SK-N-SH (cell line): Measurements from ENCODE around the gene PLA2G6. TPM values are rescaled to one million over a fixed set of nuclear protein-coding genes. Genes with fewer than 3 reads are reported as not detected.

ENCODE experiments used
- CTCF ChIA-PET: fragments of 300-600, 350-600 bp; formaldehyde crosslinking; extraction: SDS; loops from one replicate; lab custom pipeline; 2021; lab: Yijun Ruan, JAX
- POLR2A ChIA-PET: fragments of 350-600 bp; sonication (Branson Sonifier 250); formaldehyde crosslinking; extraction: SDS; loops from one replicate; lab custom pipeline; 2020; ENCODE audit warnings: antibody characterized with exemption, inconsistent platforms; lab: Yijun Ruan, JAX
- DNase-seq: peaks from one replicate; pipeline ENCODE4 v3.0.0; 2012
- H2AFZ ChIP-seq: fragments of 200-600 bp; sonication (generic); 2 replicates; pipeline ENCODE4 v1.8.1; 2016; ENCODE audit warnings: antibody characterized with exemption, mild to moderate bottlenecking, low read depth
- H3F3A ChIP-seq: fragments of 200-600 bp; sonication (generic); replicated peaks from 2 replicates; pipeline ENCODE3; 2016; ENCODE audit warnings: antibody characterized with exemption, mild to moderate bottlenecking; ENCODE audit not compliant: insufficient read depth
- H3K27ac ChIP-seq, 2 experiments: fragments of 200-500 bp in 1 of 2; fragments of 200-600 bp in 1 of 2; sonication (Bioruptor generic) in 1 of 2; sonication (generic), shearing (Covaris generic) in 1 of 2; 2 replicates each; pipeline versions ENCODE4 v1.5.1 to v1.6.1; 2014 to 2016; ENCODE audit warnings: low read depth in 2 of 2, inconsistent platforms in 1 of 2, low read length in 1 of 2, mild to moderate bottlenecking in 1 of 2, mixed read lengths in 1 of 2
- H3K27me3 ChIP-seq: fragments of 200-600 bp; sonication (generic), shearing (Covaris generic); 2 replicates; pipeline ENCODE4 v1.6.1; 2016; ENCODE audit warnings: mixed run types; ENCODE audit not compliant: insufficient read depth
- H3K36me3 ChIP-seq, 2 experiments: fragments of 200-500 bp in 1 of 2; fragments of 200-600 bp in 1 of 2; sonication (Bioruptor generic) in 1 of 2; sonication (generic) in 1 of 2; replicated peaks in 1 of 2; 2 replicates each; pipeline versions ENCODE3 to v1.5.1; 2014 to 2016; ENCODE audit warnings: low read length in 1 of 2, mild to moderate bottlenecking in 1 of 2; ENCODE audit not compliant: insufficient read depth in 2 of 2, control insufficient read depth in 1 of 2
- H3K4me1 ChIP-seq, 2 experiments: fragments of 200-500 bp in 1 of 2; fragments of 200-600 bp in 1 of 2; sonication (Bioruptor generic) in 1 of 2; sonication (generic), shearing (Covaris generic) in 1 of 2; 2 replicates each; pipeline versions ENCODE4 v1.5.1 to v1.6.1; 2014 to 2016; ENCODE audit warnings: low read depth in 1 of 2, low read length in 1 of 2, mixed run types in 1 of 2; ENCODE audit not compliant: insufficient read depth in 2 of 2, control insufficient read depth in 1 of 2
- H3K4me2 ChIP-seq: fragments of 200-600 bp; sonication (generic), shearing (Covaris generic); 2 replicates; pipeline ENCODE4 v1.6.1; 2017; ENCODE audit warnings: mixed run types
- H3K4me3 ChIP-seq, 2 experiments: fragments of 200-500 bp in 1 of 2; fragments of 200-600 bp in 1 of 2; sonication (Bioruptor generic) in 1 of 2; sonication (generic), shearing (Covaris generic) in 1 of 2; 2 replicates each; pipeline versions ENCODE4 v1.5.1 to v1.8.1; 2014 to 2016; ENCODE audit warnings: low read depth in 2 of 2, inconsistent platforms in 1 of 2, low read length in 1 of 2, mild to moderate bottlenecking in 1 of 2, mixed read lengths in 1 of 2, moderate library complexity in 1 of 2
- H3K79me2 ChIP-seq: fragments of 200-600 bp; sonication (generic); 2 replicates; pipeline ENCODE4 v1.8.1; 2017; ENCODE audit warnings: mild to moderate bottlenecking; ENCODE audit not compliant: insufficient read depth
- H3K9ac ChIP-seq: fragments of 200-600 bp; sonication (generic); 2 replicates; pipeline ENCODE4 v1.6.1; 2017; ENCODE audit warnings: mixed run types
- H3K9me2 ChIP-seq: fragments of 200-600 bp; sonication (generic); 2 replicates; pipeline ENCODE4 v1.6.1; 2017; ENCODE audit warnings: mixed run types
- H3K9me3 ChIP-seq: fragments of 200-600 bp; sonication (generic); 2 replicates; pipeline ENCODE4 v1.6.1; 2017; ENCODE audit warnings: mixed run types, mild to moderate bottlenecking, moderate library complexity
- H4K20me1 ChIP-seq: fragments of 200-600 bp; sonication (generic); 2 replicates; pipeline ENCODE4 v1.6.1; 2017; ENCODE audit warnings: mild to moderate bottlenecking, mixed run types; ENCODE audit not compliant: insufficient read depth
- GABPA ChIP-seq: IDR thresholded peaks from 2 replicates; pipeline ENCODE4 v1.4.0; 2012; ENCODE audit warnings: low read depth, mild to moderate bottlenecking
- GATA2 ChIP-seq: sonication (generic); formaldehyde crosslinking; IDR thresholded peaks from 2 replicates; pipeline ENCODE4 v1.5.0; 2020; ENCODE audit warnings: mild to moderate bottlenecking, missing genetic modification reagents
- NFIC ChIP-seq: IDR thresholded peaks from 2 replicates; pipeline ENCODE4 v1.4.0; 2012; ENCODE audit warnings: borderline replicate concordance
- NRF1 ChIP-seq: IDR thresholded peaks from 2 replicates; pipeline ENCODE4 v1.6.1; 2012; ENCODE audit warnings: low read depth, mild to moderate bottlenecking, low read length
- RAD21 ChIP-seq: IDR thresholded peaks from 2 replicates; pipeline ENCODE4 v1.6.1; 2012; ENCODE audit warnings: mild to moderate bottlenecking, low read length
- RFX5 ChIP-seq: IDR thresholded peaks from 2 replicates; pipeline ENCODE4 v1.6.1; 2012; ENCODE audit warnings: mild to moderate bottlenecking, improper control_type of control experiment, low read length
- TAF1 ChIP-seq: IDR thresholded peaks from 2 replicates; pipeline ENCODE4 v1.6.1; 2012; ENCODE audit warnings: low read depth, mild to moderate bottlenecking, low read length, moderate library complexity, borderline replicate concordance
- WGBS: methylation state at CpG from one replicate; pipeline ENCODE4 v1.1.6; 2017; ENCODE audit warnings: low lambda C conversion rate; 5-methylcytosine and 5-hydroxymethylcytosine counted together
- polyA plus RNA-seq, 3 experiments: library from polyadenylated mRNA; depleted of rRNA; stranded (reverse); fragments of >200 nt; gene quantifications; 2 replicates each; pipeline ENCODE4 v1.2.3, GENCODE V29; 2012
- TF ChIP-seq, protein P1 (sequence below): IDR thresholded peaks from 2 replicates; pipeline ENCODE4; 2012
- TF ChIP-seq, protein P2 (sequence below): IDR thresholded peaks from 2 replicates; pipeline ENCODE4 v1.6.1; 2012; ENCODE audit warnings: mild to moderate bottlenecking, low read depth, low read length, moderate library complexity
- TF ChIP-seq, protein P3 (sequence below): fragments of 200-600 bp; sonication (generic); IDR thresholded peaks from 2 replicates; pipeline ENCODE4 v1.6.1; 2017; ENCODE audit warnings: antibody characterized with exemption, mild to moderate bottlenecking, moderate library complexity

PLA2G6 gene
- polyA plus RNA-seq, 1 of the 3 experiments (the other 2 are of a cell fraction), result 10.5 TPM

DNA sequence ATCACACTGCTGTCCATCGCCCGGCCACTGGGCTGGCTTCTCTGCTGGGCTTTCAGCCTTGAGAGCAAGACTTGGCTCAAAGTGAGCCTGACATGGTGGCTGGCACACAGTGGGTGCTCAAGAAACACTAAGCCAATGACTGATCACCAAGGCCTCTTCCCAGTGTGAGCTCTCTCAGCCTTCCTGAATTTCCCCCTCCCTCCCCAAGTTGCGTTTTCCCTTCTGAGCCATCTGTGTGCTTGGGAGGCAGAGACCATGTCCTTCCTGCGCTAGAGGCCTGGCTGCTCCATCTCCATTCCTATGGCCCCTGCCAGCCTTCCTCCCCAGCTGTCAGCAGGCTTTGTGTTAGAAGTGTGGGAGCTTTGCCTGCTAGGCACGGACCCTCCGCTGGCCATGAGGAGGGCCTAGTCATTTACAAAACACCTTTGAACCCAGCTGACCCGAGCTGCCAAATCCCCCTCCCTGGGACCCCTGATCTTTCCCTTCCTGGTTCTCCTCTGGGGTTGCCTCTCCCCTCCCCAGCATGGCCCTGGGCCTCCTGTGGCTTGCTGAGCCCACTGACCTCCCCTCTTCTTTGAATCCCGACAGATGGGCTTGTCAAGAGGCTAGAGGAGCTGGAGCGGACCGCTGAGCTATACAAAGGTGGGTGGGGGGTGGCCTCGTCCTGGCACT, 111.2 kb downstream of the PLA2G6 start:
- peaks cover 0 to 22% of the 10 kb centered on the region in 2 experiments for H3K36me3 ChIP-seq
- POLR2A ChIA-PET, result no interaction called here
- H3K4me2 ChIP-seq, result no peak overlapping the region
- no peaks in the 10 kb centered on the region for H3K27me3 ChIP-seq
- CTCF ChIA-PET, result no interaction called here
- H3K4me1 ChIP-seq, result no peaks in the 10 kb centered on the region
- H3K9ac ChIP-seq, result no peak overlapping the region
- H3F3A ChIP-seq, result no peaks in the 10 kb centered on the region
- no peak overlapping the region for H2AFZ ChIP-seq
- TF ChIP-seq NRF1, result no peak
- TF ChIP-seq NFIC, result no peak
- H3K27ac ChIP-seq, result no peak overlapping the region
- 83% methylated on average over 6 of the region's 11 CpGs for WGBS
- H3K79me2 ChIP-seq, result no peaks in the 10 kb centered on the region
- DNase-seq, result peak; percentile 1
- H3K4me3 ChIP-seq, result no peak overlapping the region
- no peaks in the 10 kb centered on the region for H4K20me1 ChIP-seq
- H3K9me3 ChIP-seq, result no peaks in the 10 kb centered on the region
- no peaks in the 10 kb centered on the region for H3K9me2 ChIP-seq

DNA sequence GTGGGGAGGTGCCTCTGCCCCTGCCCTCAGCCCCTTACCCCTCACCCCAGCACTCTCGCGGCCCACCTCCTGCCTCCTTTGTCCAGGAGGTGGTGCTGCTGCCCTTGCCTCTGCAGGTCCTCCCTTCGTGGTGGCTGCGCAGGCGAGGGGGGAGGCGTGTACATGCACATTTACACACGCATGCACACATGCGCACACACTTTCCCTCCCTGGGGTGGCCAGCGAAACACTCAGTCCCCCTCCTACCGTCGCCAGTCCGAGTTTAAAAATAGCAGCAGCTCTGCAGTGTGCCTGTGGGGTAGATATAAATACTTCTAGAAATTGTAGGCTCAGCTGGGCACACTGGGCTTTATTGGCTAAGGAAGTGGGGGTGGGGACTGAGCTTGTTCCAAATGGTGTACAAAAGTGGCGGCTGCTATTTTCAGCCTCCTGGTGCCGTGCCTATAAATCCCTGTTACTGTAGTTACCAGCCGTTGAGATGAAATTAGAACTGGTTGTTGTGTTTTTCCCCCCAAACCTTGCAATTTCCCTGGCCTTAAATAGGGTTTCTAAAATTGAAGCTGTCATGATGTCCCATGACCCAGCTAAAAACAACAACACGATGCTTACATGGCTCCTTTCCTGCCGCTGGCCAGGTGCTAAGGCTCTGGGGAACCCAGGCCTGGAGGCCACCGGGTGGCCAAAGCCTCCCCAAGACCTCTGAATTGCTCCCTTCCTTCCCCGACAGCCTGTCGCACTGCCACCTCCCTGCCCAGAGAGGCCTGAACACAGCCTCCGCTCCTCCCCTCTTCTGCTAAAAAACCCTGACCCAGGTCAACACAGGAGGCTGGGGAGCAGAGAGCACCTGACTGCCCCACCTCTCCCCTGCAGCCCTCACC, 112.0 kb downstream of the PLA2G6 start:
- Histone ChIP-seq H3K27ac (no peak overlapping the region), H3K4me2 (no peak overlapping the region)
- TF ChIP-seq RFX5 (no peak), RAD21 (peak; percentile 29; the same call in 1 of the 2 replicates), GATA2 (CRISPR knock-in tag) (no peak), TAF1 (no peak), GABPA (no peak)
- TF ChIP-seq, protein P1, sequence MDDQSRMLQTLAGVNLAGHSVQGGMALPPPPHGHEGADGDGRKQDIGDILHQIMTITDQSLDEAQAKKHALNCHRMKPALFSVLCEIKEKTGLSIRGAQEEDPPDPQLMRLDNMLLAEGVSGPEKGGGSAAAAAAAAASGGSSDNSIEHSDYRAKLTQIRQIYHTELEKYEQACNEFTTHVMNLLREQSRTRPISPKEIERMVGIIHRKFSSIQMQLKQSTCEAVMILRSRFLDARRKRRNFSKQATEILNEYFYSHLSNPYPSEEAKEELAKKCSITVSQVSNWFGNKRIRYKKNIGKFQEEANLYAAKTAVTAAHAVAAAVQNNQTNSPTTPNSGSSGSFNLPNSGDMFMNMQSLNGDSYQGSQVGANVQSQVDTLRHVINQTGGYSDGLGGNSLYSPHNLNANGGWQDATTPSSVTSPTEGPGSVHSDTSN, result no peak
- TF ChIP-seq, protein P2, sequence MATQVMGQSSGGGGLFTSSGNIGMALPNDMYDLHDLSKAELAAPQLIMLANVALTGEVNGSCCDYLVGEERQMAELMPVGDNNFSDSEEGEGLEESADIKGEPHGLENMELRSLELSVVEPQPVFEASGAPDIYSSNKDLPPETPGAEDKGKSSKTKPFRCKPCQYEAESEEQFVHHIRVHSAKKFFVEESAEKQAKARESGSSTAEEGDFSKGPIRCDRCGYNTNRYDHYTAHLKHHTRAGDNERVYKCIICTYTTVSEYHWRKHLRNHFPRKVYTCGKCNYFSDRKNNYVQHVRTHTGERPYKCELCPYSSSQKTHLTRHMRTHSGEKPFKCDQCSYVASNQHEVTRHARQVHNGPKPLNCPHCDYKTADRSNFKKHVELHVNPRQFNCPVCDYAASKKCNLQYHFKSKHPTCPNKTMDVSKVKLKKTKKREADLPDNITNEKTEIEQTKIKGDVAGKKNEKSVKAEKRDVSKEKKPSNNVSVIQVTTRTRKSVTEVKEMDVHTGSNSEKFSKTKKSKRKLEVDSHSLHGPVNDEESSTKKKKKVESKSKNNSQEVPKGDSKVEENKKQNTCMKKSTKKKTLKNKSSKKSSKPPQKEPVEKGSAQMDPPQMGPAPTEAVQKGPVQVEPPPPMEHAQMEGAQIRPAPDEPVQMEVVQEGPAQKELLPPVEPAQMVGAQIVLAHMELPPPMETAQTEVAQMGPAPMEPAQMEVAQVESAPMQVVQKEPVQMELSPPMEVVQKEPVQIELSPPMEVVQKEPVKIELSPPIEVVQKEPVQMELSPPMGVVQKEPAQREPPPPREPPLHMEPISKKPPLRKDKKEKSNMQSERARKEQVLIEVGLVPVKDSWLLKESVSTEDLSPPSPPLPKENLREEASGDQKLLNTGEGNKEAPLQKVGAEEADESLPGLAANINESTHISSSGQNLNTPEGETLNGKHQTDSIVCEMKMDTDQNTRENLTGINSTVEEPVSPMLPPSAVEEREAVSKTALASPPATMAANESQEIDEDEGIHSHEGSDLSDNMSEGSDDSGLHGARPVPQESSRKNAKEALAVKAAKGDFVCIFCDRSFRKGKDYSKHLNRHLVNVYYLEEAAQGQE, result no peak
- TF ChIP-seq, protein P3, sequence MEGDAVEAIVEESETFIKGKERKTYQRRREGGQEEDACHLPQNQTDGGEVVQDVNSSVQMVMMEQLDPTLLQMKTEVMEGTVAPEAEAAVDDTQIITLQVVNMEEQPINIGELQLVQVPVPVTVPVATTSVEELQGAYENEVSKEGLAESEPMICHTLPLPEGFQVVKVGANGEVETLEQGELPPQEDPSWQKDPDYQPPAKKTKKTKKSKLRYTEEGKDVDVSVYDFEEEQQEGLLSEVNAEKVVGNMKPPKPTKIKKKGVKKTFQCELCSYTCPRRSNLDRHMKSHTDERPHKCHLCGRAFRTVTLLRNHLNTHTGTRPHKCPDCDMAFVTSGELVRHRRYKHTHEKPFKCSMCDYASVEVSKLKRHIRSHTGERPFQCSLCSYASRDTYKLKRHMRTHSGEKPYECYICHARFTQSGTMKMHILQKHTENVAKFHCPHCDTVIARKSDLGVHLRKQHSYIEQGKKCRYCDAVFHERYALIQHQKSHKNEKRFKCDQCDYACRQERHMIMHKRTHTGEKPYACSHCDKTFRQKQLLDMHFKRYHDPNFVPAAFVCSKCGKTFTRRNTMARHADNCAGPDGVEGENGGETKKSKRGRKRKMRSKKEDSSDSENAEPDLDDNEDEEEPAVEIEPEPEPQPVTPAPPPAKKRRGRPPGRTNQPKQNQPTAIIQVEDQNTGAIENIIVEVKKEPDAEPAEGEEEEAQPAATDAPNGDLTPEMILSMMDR, result peak; percentile 38

More for the DNA sequence above, 112.0 kb downstream of the PLA2G6 start:
- H3F3A ChIP-seq, result no peaks in the 10 kb centered on the region
- H3K4me1 ChIP-seq, result no peaks in the 10 kb centered on the region
- no peaks in the 10 kb centered on the region for H4K20me1 ChIP-seq
- no peaks in the 10 kb centered on the region for H3K9me2 ChIP-seq
- H3K79me2 ChIP-seq, result no peaks in the 10 kb centered on the region
- peak overlapping the region in 1 of 2 experiments; percentile 12; a peak in 1 of 4 replicates for H3K4me3 ChIP-seq
- no peaks in the 10 kb centered on the region for H3K9me3 ChIP-seq
- POLR2A ChIA-PET, result interaction anchor here (0.6 kb wide), 1 partner anchor 57 kb away, joined by 3 read pairs; no protein-coding TSS in a partner anchor
- peaks cover 0 to 27% of the 10 kb centered on the region in 2 experiments for H3K36me3 ChIP-seq
- no peak overlapping the region for H2AFZ ChIP-seq
- H3K27me3 ChIP-seq, result no peaks in the 10 kb centered on the region
- CTCF ChIA-PET, result no interaction called here
- H3K9ac ChIP-seq, result no peak overlapping the region
- DNase-seq, result peak; percentile 55
- WGBS, result 79% methylated on average over 7 of the region's 21 CpGs
